Lower lobe of right lung (tissue), 2 donors: ENCODE results near the gene PALM. TPM values are rescaled to one million over a fixed set of nuclear protein-coding genes. Genes with fewer than 3 reads are reported as not detected.

Source experiments
- ATAC-seq, 2 donors: fragments of 200-7000 bp; cut with Tn5 transposase; one replicate each; pipeline ENCODE4 v1.9.1; 2020 to 2022; ENCODE audit warnings: mild to moderate bottlenecking in 2 of 2, moderate library complexity in 2 of 2
- DNase-seq: peaks from one replicate; pipeline ENCODE4 v3.0.0-alpha.2; 2020
- H3K27ac ChIP-seq: fragments of 200-600 bp; one replicate; pipeline ENCODE4 v1.8.0; 2022
- H3K27me3 ChIP-seq: fragments of 200-600 bp; one replicate; pipeline ENCODE4 v1.8.0; 2022; ENCODE audit warnings: low read depth
- H3K36me3 ChIP-seq: fragments of 200-600 bp; one replicate; pipeline ENCODE4 v1.8.0; 2022; ENCODE audit warnings: mild to moderate bottlenecking
- H3K4me1 ChIP-seq: fragments of 200-600 bp; one replicate; pipeline ENCODE4 v1.8.0; 2022
- H3K4me3 ChIP-seq: fragments of 200-600 bp; one replicate; pipeline ENCODE4 v1.8.0; 2022; ENCODE audit warnings: mild to moderate bottlenecking
- H3K9me3 ChIP-seq: fragments of 200-600 bp; one replicate; pipeline ENCODE4 v1.8.0; 2022
- intact Hi-C: fragments of 100-400 bp; cut with DNase I; formaldehyde crosslinking; loops from one replicate; pipeline ENCODE4 v1.11.0; 2022
- total RNA-seq: library from RNA; stranded (reverse); fragmentation: NEBNext Ultra II Directional; extraction: Animal tissue kit (Norgen Biotek cat#: 25700); gene quantifications from one replicate; pipeline ENCODE4 v1.2.1, GENCODE V29; 2021
- TF ChIP-seq, protein P1 (sequence below): fragments of 200-600 bp; IDR thresholded peaks from one replicate; pipeline ENCODE4 v1.8.0; 2022; ENCODE audit warnings: antibody characterized with exemption, mild to moderate bottlenecking
- donor health status: DM: no; HTN: yes; CAD: no; lungs with severe emphysema.

Gene PALM
- total RNA-seq, 1 donor from 2014 or later = 37.0 TPM

DNA sequence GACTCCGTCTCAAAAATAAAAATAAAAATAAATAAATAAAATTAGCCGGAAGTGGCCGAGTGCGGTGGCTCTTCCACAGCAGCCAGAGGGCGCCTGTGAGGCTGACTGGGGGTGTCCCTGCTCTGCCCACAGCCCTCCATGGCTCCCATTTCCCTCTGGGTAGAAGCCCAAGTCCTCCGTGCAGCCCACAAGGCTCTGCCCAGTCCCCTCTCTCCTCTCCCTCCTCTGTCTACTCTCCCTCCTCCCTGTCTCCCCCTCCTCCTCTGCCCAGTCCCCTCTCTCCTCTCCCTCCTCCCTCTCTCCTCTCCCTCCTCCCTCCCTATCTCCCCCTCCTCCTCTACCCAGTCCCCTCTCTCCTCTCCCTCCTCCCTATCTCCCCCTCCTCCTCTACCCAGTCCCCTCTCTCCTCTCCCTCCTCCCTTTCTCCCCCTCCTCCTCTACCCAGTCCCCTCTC, 62.6 kb downstream of the PALM start:
- intact Hi-C loops = loop anchor here (10.0 kb wide), 1 partner anchor 213 kb away; the partner anchor contains the start of gene WDR18
- Histone ChIP-seq H3K36me3 (no peaks in the 10 kb centered on the region), H3K27ac (no peak overlapping the region), H3K9me3 (no peaks in the 10 kb centered on the region), H3K4me3 (no peak overlapping the region), H3K27me3 (no peaks in the 10 kb centered on the region), H3K4me1 (no peaks in the 10 kb centered on the region)
- TF ChIP-seq, protein P1, sequence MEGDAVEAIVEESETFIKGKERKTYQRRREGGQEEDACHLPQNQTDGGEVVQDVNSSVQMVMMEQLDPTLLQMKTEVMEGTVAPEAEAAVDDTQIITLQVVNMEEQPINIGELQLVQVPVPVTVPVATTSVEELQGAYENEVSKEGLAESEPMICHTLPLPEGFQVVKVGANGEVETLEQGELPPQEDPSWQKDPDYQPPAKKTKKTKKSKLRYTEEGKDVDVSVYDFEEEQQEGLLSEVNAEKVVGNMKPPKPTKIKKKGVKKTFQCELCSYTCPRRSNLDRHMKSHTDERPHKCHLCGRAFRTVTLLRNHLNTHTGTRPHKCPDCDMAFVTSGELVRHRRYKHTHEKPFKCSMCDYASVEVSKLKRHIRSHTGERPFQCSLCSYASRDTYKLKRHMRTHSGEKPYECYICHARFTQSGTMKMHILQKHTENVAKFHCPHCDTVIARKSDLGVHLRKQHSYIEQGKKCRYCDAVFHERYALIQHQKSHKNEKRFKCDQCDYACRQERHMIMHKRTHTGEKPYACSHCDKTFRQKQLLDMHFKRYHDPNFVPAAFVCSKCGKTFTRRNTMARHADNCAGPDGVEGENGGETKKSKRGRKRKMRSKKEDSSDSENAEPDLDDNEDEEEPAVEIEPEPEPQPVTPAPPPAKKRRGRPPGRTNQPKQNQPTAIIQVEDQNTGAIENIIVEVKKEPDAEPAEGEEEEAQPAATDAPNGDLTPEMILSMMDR = peak; percentile 59
- ATAC-seq = peak; percentile 44 to 68
- DNase-seq = no peak

DNA sequence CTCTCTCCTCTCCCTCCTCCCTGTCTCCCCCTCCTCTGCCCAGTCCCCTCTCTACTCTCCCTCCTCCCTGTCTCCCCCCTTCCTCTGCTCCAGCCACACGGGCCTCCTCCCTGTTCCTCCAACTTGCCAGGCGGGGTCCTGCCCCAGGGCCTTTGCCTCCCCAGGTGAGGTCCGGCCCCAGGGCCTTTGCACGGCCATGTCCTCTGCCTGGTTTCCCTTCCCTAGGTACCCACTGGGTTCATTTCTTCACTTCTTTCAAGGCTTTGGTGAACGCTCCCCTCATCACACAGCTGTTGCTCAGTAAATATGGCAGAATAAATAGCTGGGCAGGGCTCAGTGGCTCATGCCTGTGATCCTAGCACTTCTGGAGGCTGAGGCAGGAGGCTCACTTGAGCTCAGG, 63.3 kb downstream of the PALM start:
- H3K9me3 ChIP-seq = no peaks in the 10 kb centered on the region
- no peak overlapping the region for H3K27ac ChIP-seq
- no peaks in the 10 kb centered on the region for H3K36me3 ChIP-seq
- H3K4me1 ChIP-seq = no peaks in the 10 kb centered on the region
- intact Hi-C loops = loop anchor here (10.0 kb wide), 1 partner anchor 213 kb away; the partner anchor contains the start of gene WDR18
- TF ChIP-seq, protein P1 = no peak
- DNase-seq = no peak
- no peak for ATAC-seq
- no peak overlapping the region for H3K4me3 ChIP-seq
- no peaks in the 10 kb centered on the region for H3K27me3 ChIP-seq

DNA sequence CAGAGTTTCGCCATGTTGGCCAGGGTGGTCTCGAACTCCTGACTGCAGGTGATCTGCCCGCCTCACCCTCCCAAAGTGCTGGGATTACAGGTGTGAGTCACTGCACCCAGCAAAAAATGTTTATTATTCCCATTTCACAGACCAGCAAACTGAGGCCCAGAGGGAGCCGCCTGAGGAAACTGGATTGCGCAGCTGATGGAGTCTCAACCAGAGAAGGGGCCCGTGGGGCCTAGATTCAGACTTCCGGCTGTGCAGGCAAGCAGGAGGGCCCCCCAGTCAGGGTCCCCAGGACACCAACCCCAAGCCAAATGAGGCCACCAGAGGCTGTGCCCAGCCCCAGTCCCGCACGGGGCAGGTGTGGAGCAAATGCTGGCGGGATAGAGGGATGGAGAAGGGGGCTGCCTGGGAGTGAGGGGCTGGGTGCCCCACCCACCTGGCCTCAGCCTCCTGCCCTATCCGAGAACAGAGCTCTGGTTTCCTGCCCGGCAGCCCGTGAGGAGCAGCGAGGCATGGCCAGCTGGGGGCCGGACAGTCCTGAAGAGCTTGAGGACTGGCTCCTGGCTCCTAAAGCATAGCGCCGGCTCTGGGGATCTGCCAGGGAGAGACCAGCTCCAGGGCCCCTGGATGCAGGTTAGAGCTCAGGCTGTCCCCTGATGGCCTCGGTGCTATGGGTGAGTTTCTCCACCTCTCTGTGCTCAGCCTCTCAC, 64.1 kb downstream of the PALM start:
- H3K4me1 ChIP-seq = no peaks in the 10 kb centered on the region
- peak; percentile 12 to 21 for ATAC-seq
- H3K36me3 ChIP-seq = no peaks in the 10 kb centered on the region
- H3K27ac ChIP-seq = no peak overlapping the region
- DNase-seq = no peak
- TF ChIP-seq, protein P1 = no peak
- no peaks in the 10 kb centered on the region for H3K9me3 ChIP-seq
- no peaks in the 10 kb centered on the region for H3K27me3 ChIP-seq
- intact Hi-C loops = loop anchor here (10.0 kb wide), 1 partner anchor 212 kb away; the partner anchor contains the start of gene WDR18
- no peak overlapping the region for H3K4me3 ChIP-seq

DNA sequence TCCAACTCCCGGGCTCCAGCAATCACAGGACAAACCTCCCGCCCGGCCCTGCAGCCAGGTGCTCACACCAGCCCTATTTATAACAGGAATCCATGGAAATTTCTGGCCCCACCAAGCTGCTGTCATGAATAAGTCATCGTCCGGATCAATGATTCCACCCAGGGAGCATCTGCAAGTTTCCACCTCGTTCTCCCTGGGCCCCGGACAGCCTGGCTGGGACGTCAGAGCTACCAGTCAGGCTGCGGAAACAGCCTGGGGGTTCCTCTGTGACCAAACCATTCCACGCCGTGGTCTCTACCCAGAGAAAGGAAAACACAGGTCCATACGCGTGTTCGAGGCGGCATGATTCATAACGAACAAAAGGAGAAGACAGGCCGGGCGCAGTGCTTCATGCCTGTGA, 67.8 kb downstream of the PALM start:
- TF ChIP-seq, protein P1 = no peak
- ATAC-seq = no peak

DNA sequence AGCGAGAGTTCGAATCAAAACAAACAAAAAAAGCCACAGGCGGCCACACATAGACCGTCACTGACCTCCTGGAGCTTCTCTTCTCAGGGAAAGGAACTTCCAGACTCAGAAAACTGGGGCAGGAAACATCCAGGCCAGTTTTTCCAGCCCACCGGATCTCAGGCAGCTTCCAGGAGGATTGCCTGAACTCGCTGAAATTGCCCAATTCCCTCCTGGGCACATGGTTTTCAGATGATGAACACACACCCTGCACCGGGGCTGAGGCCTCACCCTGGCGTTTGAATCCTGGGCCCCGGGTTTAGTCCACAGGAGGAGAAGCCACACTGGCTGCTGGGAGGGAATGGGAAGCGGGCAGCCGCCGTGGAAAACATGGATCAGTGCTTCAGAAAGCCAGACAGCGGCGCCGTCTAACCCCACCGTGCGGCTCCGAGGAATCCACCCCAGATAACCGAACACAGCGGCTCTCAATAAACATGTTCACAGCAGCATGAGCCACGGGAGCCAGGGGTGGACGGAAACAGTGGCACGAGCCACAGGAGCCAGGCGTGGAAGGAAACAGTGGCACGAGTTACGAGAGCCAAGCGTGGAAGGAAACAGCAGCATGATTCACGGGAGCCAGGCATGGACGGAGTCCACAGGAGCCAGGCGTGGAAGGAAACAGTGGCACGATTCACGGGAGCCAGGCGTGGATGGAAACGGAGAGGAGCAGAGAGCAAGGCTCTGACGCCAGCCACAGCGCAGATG, 70.3 kb downstream of the PALM start:
- ATAC-seq = peak; percentile 30 to 40
- intact Hi-C loops = loop anchor here (5.0 to 10.0 kb wide), 2 partner anchors 128 to 206 kb away; partner anchors contain the start of gene WDR18

More for the DNA sequence above, 67.8 kb downstream of the PALM start:
- H3K36me3 ChIP-seq = no peaks in the 10 kb centered on the region
- no peak overlapping the region for H3K4me3 ChIP-seq
- H3K27ac ChIP-seq = no peak overlapping the region
- peaks cover 7% of the 10 kb centered on the region for H3K4me1 ChIP-seq
- no peak for DNase-seq
- H3K27me3 ChIP-seq = no peaks in the 10 kb centered on the region
- no peaks in the 10 kb centered on the region for H3K9me3 ChIP-seq
- intact Hi-C loops = loop anchor here (5.0 to 10.0 kb wide), 2 partner anchors 131 to 208 kb away; partner anchors contain the start of gene WDR18

More for the DNA sequence above, 70.3 kb downstream of the PALM start:
- Histone ChIP-seq H3K9me3 (no peaks in the 10 kb centered on the region), H3K4me1 (peaks cover 32% of the 10 kb centered on the region), H3K27me3 (no peaks in the 10 kb centered on the region), H3K27ac (peak overlapping the region; percentile 62), H3K4me3 (no peak overlapping the region), H3K36me3 (no peaks in the 10 kb centered on the region)
- TF ChIP-seq, protein P1 = no peak
- DNase-seq = no peak
